Psoas muscle (tissue), 8 donors: ENCODE measurements around the gene CDC42BPG. TPM values are rescaled to one million over a fixed set of nuclear protein-coding genes. Genes with fewer than 3 reads are reported as not detected.

Source experiments
- ATAC-seq, 4 donors: fragments of 200-7000 bp; cut with Tn5 transposase; one replicate each; pipeline ENCODE4 v1.9.1; 2020; ENCODE audit warnings: moderate library complexity in 3 of 4, mild to moderate bottlenecking in 2 of 4
- DNase-seq, 2 donors: peaks; one replicate each; pipeline ENCODE4 v3.0.0-alpha.2; 2020
- H3K27ac ChIP-seq: fragments of 200-600 bp; one replicate; pipeline ENCODE4 v1.8.0; 2022
- H3K27me3 ChIP-seq, 3 donors: fragments of 200-600 bp in 1 of 3; one replicate each; pipeline versions ENCODE4 v1.6.1 to v1.8.0; 2013 to 2022; ENCODE audit warnings: low read length in 2 of 3, mild to moderate bottlenecking in 2 of 3, moderate library complexity in 1 of 3; ENCODE audit not compliant: insufficient read depth in 3 of 3
- H3K36me3 ChIP-seq, 2 donors: fragments of 200-600 bp in 1 of 2; one replicate each; pipeline versions ENCODE4 v1.6.1 to v1.8.0; 2013 to 2022; ENCODE audit warnings: low read depth in 1 of 2, mild to moderate bottlenecking in 1 of 2, moderate library complexity in 1 of 2; ENCODE audit not compliant: insufficient read depth in 1 of 2
- H3K4me1 ChIP-seq: fragments of 200-600 bp; one replicate; pipeline ENCODE4 v1.8.0; 2022
- H3K4me3 ChIP-seq: fragments of 200-600 bp; one replicate; pipeline ENCODE4 v1.8.0; 2022; ENCODE audit warnings: mild to moderate bottlenecking
- H3K9me3 ChIP-seq: fragments of 200-600 bp; one replicate; pipeline ENCODE4 v1.8.0; 2022
- WGBS, 3 donors: extraction: QIAGEN DNeasy Blood & Tissue Kit; methylation state at CpG; one replicate each; pipeline versions ENCODE4 v1.1.6 to v1.1.7; 2013; 5-methylcytosine and 5-hydroxymethylcytosine counted together
- intact Hi-C, 2 donors: fragments of 100-400 bp; cut with DNase I; formaldehyde crosslinking; loops; one replicate each; pipeline versions ENCODE4 v1.11.0 to v1.14.2; 2022
- polyA plus RNA-seq, 3 donors: library from polyadenylated mRNA; stranded (reverse); fragments of 200-250 nt; gene quantifications; one replicate each; pipeline ENCODE4 v1.2.3, GENCODE V29; 2013
- total RNA-seq, 4 donors: library from RNA; stranded (reverse); fragmentation: NEBNext Ultra II Directional in 2 of 4; extraction: Animal tissue kit (Norgen Biotek cat#: 25700) in 2 of 4; gene quantifications; one replicate each; pipeline versions ENCODE4 v1.2.1 to v1.2.4, GENCODE V29; 2021 to 2023
- TF ChIP-seq, protein P1 (sequence below): fragments of 200-600 bp; IDR thresholded peaks from one replicate; pipeline ENCODE4 v1.8.0; 2022; ENCODE audit warnings: antibody characterized with exemption
- donor health status: healthy with polysubstance abuse.
- donor health status: DM: no; HTN: no; CAD: no; lungs with moderate emphysema.
- donor health status: Bipolar disorder and iron deficiency.
- donor health status: healthy.
- donor health status: DM: yes; HTN: yes; CAD: no.
- donor health status: DM: no; HTN: no; CAD: no.
- donor health status: DM: no; HTN: no; CAD: no.
- donor health status: DM: yes; HTN: yes; CAD: no.

CDC42BPG gene
- total and polyA plus RNA-seq, 7 donors, result 0.04 to 2.2 (median 0.06) TPM; not detected in 1

DNA sequence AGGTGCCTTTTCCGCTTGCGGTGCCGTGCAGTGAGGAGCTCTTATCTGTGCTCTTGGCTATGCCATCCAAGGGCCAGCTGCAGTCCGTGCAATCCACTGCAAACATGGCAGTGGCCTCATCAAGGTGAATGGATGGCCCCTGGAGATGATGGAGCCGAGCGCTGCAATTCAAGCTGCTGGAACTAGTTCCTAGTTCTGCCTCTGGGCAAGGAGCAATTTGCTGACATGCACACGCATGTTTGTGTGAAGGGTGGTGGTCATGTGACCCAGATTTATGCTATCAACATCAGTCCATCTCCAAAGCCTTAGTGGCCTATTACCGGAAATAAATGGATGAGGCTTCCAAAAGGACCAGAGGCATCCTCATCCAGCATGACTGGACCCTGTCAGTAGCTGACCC is 37.0 kb upstream of the CDC42BPG start:
- WGBS, 3 donors, result 83 to 89% (median 87%) methylated on average over 8 of the region's 8 CpGs
- Histone ChIP-seq H3K27ac (peak overlapping the region; percentile 15), H3K9me3 (no peaks in the 10 kb centered on the region), H3K27me3 (no peaks in the 10 kb centered on the region), H3K4me3 (no peak overlapping the region), H3K36me3 (no peaks in the 10 kb centered on the region), H3K4me1 (peaks cover 19% of the 10 kb centered on the region)
- ATAC-seq, result no peak
- TF ChIP-seq, protein P1, sequence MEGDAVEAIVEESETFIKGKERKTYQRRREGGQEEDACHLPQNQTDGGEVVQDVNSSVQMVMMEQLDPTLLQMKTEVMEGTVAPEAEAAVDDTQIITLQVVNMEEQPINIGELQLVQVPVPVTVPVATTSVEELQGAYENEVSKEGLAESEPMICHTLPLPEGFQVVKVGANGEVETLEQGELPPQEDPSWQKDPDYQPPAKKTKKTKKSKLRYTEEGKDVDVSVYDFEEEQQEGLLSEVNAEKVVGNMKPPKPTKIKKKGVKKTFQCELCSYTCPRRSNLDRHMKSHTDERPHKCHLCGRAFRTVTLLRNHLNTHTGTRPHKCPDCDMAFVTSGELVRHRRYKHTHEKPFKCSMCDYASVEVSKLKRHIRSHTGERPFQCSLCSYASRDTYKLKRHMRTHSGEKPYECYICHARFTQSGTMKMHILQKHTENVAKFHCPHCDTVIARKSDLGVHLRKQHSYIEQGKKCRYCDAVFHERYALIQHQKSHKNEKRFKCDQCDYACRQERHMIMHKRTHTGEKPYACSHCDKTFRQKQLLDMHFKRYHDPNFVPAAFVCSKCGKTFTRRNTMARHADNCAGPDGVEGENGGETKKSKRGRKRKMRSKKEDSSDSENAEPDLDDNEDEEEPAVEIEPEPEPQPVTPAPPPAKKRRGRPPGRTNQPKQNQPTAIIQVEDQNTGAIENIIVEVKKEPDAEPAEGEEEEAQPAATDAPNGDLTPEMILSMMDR, result no peak
- intact Hi-C loops, result no loop called here
- no peak for DNase-seq

DNA sequence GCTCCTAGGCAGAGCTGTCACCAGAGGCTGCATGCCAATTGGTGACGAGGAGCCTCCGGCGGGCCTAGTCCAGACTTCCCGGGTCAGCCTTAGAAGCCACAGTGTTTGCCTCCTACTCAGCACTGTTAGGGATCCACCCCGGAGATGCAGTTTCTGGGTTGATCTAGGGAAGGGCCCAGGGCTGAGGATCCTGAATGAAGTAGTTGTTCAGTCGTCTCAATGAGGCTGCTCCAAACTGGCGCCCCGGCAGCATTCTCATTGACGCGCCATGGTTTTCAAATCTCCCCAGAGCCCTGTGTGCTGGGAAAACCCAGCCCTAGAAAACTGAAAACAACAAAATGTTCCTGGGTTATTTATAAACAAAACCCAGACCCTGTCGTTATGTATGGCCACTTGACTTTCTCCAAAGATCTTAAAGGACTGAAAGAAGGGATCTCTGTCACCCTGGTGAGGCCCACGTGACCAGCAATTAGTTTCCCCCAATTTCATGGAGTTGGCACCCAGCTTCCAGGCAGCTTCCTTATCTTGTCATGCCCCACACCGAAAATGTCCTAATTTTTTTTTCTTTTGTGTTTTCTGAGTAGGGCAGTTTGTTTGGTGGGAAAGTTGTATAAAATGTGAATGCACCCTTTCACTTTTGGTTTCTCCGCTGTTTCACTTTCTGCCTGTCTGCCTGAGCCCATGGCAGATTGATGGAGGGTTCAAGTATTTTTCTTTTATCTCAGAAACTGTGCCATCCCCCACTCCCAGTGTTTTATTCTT is 36.0 kb upstream of the CDC42BPG start:
- H3K27ac ChIP-seq, result peak overlapping the region; percentile 97
- WGBS, 3 donors, result 52 to 70% (median 59%) methylated on average over 14 of the region's 14 CpGs
- H3K9me3 ChIP-seq, result no peaks in the 10 kb centered on the region
- TF ChIP-seq, protein P1, result no peak
- H3K4me1 ChIP-seq, result peaks cover 29% of the 10 kb centered on the region
- no peak overlapping the region for H3K4me3 ChIP-seq
- DNase-seq, result peak; percentile 48 to 75
- intact Hi-C loops, result no loop called here
- no peaks in the 10 kb centered on the region for H3K27me3 ChIP-seq
- ATAC-seq, result no peak
- no peaks in the 10 kb centered on the region for H3K36me3 ChIP-seq

DNA sequence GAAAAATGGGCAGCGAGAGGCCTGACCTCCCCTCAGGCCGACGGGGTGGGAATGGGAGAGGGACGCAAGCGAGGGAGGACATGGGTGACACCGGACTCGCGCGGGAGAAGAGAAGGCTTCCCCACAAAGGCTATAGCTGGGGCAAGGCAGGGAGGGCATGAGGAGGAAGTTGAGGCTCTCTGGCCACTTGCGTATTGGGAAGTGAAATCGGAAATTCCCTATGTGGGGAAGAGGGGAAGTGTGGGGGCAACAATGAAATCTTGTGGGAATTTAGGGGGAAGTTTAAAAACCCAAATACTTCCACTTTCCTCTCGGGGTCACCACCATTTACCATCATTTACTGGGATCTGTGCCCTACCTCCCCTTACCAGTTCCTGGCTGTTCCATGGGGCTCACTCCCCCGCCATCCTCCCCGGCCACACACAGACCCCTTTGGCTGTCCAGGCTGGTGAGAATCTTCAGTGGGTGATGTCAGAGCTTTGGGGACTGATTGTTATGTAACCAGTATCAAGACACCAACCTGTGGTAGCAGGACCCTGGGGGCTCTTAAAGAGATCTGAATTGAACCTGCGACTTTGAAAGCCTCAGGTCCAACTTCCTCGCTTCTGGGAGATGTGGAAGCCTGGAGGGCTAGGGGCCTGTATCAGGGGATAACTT is 34.9 kb upstream of the CDC42BPG start:
- intact Hi-C loops, result no loop called here
- Histone ChIP-seq H3K36me3 (peaks cover 0 to 2% of the 10 kb centered on the region in 2 donors), H3K4me1 (peaks cover 40% of the 10 kb centered on the region), H3K27me3 (no peaks in the 10 kb centered on the region), H3K4me3 (peak overlapping the region; percentile 99), H3K9me3 (no peaks in the 10 kb centered on the region), H3K27ac (peak overlapping the region; percentile 97)
- DNase-seq (peak in 1 of 2 donors; percentile 52), ATAC-seq (peak in 2 of 4 donors; percentile 2 to 3)
- 22 to 27% (median 25%) methylated on average over 16 of the region's 16 CpGs for WGBS, 3 donors
- TF ChIP-seq, protein P1, result no peak

DNA sequence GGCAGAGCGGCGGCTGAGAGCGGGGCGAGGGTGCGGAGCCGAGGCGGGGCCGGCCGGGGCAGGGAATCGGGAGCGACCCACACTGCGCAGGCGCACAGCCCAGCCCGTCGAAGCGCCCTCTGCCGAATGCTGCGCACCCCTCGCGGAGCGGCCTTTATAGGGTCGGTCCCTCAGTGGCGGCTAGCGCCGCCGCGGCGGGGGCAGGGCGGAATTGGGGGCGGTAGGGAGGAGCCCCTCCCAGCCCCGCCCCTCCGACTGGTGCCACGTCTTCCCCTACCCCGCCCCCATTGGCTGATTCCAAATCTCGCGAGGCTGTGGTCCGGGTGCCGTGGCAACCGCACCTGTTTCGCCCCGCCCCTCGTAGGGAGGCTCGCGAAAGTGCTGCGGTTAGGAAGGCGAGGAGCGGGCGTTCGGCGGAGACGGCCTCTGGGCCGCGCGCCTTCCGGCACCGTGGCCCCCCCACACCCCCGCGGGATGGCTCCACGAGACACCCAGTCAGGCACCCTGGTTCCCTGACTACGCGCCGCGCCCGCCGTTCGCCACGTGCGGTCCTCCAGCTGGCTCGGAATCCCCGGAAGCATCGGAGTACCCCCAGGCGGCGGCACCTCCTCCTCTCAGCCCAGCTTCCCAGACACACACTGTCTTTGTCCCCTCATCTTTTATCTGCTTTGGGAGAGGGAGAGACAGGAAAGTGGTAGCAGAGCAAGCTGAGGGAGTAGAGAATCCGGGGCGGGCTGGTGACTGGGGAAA is 34.2 kb upstream of the CDC42BPG start, which contains the start of gene EHD1:
Gene EHD1, minus strand, starts transcription at position 128 of the 750 bp plus-strand sequence. CDS start 157 bp downstream, outside the sequence.
- Histone ChIP-seq H3K27ac (peak within 1 kb of the TSS; percentile 97), H3K4me1 (peaks cover 42% of the 10 kb centered on the region), H3K36me3 (peaks cover 0 to 9% of the 10 kb centered on the region in 2 donors), H3K9me3 (no peaks in the 10 kb centered on the region), H3K27me3 (no peaks in the 10 kb centered on the region), H3K4me3 (peak within 1 kb of the TSS; percentile 99)
- ATAC-seq (peak; percentile 82 to 92 (median 88)), DNase-seq (peak; percentile 99)
- 0 to 1% (median 0%) methylated on average over 33 to 75 of the region's 75 CpGs for WGBS, 3 donors
- intact Hi-C loops, result loop anchor here in 1 of 2 donors (1.0 kb wide), 1 partner anchor 68 kb away; the partner anchor contains the start of gene MEN1
- TF ChIP-seq, protein P1, result peak; percentile 46
